Measurements from ENCODE around the gene TTC39C. TPM values are rescaled to one million over a fixed set of nuclear protein-coding genes. Genes with fewer than 3 reads are reported as not detected.

Gene TTC39C
- polyA plus RNA-seq, 4 donors, result 7.5 to 12.1 (median 8.6) TPM

GRCh38 chr18:23990474-23991410, 23.8 kb upstream of the TTC39C start:
- DNase-seq (ENCODE audit: low read depth in 4 of 4, low spot score in 3 of 4), result no peak

GRCh38 chr18:23992089-23992940, 22.2 kb upstream of the TTC39C start:
- DNase-seq (ENCODE audit: low read depth in 4 of 4, low spot score in 3 of 4), result no peak

GRCh38 chr18:23992941-23993280, 21.6 kb upstream of the TTC39C start:
- no peak for DNase-seq (ENCODE audit: low read depth in 4 of 4, low spot score in 3 of 4)

- DNase-seq (ENCODE audit: low read depth in 4 of 4, low spot score in 3 of 4), result no peak
Observed at GRCh38 chr18:23994361-23994902, 20.1 kb upstream of the TTC39C start.

- DNase-seq (ENCODE audit: low read depth in 4 of 4, low spot score in 3 of 4), result no peak
Observed at GRCh38 chr18:23995180-23995579, 19.4 kb upstream of the TTC39C start.

GRCh38 chr18:23998018-23998417, 16.5 kb upstream of the TTC39C start:
- DNase-seq (ENCODE audit: low read depth in 4 of 4, low spot score in 3 of 4), result no peak

GRCh38 chr18:23998820-23999219, 15.7 kb upstream of the TTC39C start:
- DNase-seq (ENCODE audit: low read depth in 4 of 4, low spot score in 3 of 4), result no peak

DNA sequence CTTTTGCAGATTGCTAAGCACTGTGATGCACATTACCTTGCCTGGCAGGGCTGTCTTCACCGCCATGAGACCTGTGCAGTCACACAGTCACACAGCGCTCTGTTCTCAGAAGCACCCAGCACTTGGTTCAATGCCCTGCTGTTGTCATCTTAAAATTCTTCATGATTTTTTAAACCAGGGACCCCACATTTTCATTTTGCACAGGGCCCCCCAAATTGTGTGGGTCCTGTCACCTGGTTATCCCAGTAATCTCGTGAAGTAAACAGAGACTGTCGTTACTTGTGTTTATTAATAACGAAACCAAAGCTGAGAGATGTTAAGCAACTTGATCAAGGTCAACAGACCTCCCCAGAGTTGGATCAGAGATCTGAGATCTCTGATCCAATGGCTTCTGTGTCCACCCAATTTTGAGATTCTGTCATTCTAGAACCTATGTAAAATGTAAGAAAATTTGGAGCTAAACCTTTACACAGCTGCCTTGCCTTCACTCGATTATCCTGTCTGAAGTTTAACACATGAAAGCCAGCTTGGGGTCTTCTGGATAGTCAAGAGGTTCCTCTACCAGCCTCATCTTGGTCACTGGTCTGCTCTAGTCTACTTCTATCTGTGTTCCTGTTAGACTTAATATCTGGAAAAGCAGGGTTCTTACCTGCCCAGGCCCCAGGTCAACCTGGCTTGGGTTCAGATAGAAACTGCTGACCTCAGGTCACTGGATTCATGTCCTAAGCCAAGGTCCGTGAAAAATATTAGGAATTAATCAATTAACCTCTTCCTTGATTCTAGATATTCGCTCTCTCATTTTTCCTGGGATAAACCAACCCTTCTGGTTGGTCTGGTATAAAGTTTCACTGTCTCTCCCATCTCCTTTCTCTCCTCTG, 13.7 kb upstream of the TTC39C start:
- DNase-seq (ENCODE audit: low read depth in 4 of 4, low spot score in 3 of 4), result no peak

GRCh38 chr18:24002479-24002878, 12.1 kb upstream of the TTC39C start:
- no peak for DNase-seq (ENCODE audit: low read depth in 4 of 4, low spot score in 3 of 4)

GRCh38 chr18:24003288-24003687, 11.3 kb upstream of the TTC39C start:
- no peak for DNase-seq (ENCODE audit: low read depth in 4 of 4, low spot score in 3 of 4)

DNA sequence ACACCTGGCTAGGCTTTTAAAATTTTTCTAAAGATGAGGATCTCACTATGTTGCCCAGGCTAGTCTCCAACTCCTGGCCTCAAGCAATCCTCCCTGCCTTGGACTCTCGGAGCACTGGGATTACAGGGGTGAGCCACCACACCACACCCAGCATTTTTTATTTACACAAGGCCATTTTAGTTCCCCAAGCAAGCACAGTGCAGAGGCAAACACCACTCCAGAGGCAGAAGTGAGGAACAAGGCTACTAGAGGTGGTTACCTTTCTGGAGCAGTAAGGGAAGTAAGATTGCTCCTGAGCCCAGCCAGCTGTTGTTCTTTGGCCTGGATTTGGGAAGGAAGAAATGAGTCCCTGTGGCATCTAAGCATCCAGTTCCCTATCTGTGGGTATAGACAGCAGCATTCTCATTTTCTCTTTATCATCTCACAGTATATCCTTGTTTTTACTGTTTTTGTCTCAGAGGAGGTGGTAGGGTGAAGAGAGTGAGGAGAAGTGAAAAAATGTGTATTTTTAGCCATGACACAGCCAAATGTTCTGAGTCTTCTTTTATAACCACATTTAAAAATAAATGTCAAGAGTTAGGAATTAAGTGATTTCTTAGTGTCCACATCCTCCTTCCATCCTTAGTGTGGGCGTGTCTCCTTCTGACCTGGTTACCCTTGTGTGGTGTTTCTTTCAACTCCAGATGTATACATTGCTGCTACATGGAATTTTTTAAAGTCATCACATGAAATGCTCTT, 10.5 kb upstream of the TTC39C start:
- no peak for DNase-seq (ENCODE audit: low read depth in 4 of 4, low spot score in 3 of 4)

GRCh38 chr18:24006712-24007313, 7.7 kb upstream of the TTC39C start:
- DNase-seq (ENCODE audit: low read depth in 4 of 4, low spot score in 3 of 4), result no peak

- no peak for DNase-seq (ENCODE audit: low read depth in 4 of 4, low spot score in 3 of 4)
Observed at GRCh38 chr18:24009246-24009645, 5.3 kb upstream of the TTC39C start.

DNA sequence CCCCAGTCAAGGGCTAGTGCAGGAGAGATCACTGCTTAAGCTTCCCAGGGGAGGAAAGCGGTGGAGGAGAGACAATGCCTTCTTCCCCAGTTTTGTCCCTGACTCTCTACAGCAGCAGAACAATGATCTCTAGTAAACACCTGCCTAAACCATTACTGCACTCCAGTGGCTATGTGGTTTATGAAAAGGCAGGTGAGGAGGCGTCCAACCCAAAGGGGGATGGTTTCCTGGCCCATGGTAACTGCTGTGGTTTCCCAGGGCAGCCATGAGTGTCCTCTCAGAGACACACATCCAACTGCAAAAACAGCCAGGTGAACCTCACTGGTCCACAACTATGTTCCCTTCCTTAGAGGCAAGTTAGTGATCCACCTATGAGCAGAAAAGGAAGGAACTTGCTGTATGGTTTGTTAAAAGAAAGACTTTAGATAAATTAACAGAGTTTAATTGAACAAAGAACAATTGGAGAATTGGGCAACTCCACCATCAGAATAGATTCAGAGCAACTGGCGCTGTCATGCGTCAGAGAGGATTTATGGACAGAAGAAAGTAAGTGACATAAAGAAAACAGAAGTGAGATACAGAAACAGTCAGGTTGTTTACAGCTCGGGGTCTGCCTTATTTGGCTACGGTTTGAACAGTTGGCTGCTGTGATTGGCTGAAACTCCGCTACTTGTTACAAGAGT, 4.8 kb upstream of the TTC39C start:
- DNase-seq (ENCODE audit: low read depth in 4 of 4, low spot score in 3 of 4), result no peak

- DNase-seq (ENCODE audit: low read depth in 4 of 4, low spot score in 3 of 4), result no peak
Observed at GRCh38 chr18:24010673-24011072, 3.9 kb upstream of the TTC39C start.

GRCh38 chr18:24011123-24011917, 3.2 kb upstream of the TTC39C start:
- no peak for DNase-seq (ENCODE audit: low read depth in 4 of 4, low spot score in 3 of 4)

DNA sequence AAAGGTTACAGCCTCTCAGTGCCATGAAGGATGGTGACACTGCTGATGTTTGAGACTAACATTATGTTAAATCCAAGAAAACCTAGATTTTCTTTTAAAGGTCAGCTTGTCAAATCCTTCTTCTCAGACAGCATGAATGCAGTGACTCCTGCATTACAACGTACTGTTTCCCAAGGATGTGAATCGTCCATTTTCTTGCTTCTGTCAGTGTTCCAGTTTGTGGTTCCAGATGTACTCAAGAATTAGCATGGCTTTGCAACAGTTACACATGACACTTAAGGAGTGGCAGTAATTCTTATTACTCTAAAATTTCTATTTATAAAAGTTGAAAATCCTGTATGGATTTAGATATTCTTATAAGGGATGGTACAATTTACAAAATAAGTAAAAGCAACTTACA, 1.5 kb upstream of the TTC39C start:
- DNase-seq (ENCODE audit: low read depth in 4 of 4, low spot score in 3 of 4), result no peak
